SU-DHL-6 (cell line): ENCODE data around the gene THBS3.

Experiments
- H2AFZ ChIP-seq: fragments of 200-600 bp; sonication (generic); 2 replicates; pipeline ENCODE4 v1.6.1; 2014; ENCODE audit warnings: low read depth, mild to moderate bottlenecking, moderate library complexity, mixed read lengths, antibody characterized with exemption, low read length; ENCODE audit not compliant: severe bottlenecking
- H3F3A ChIP-seq: fragments of 200-600 bp; shearing (Covaris generic); 2 replicates; pipeline ENCODE4 v1.6.0; 2016; ENCODE audit warnings: antibody characterized with exemption, mild to moderate bottlenecking; ENCODE audit not compliant: insufficient read depth
- H3K27ac ChIP-seq: fragments of 200-600 bp; sonication (generic); 2 replicates; pipeline ENCODE4 v1.5.1; 2016; ENCODE audit warnings: low read depth, mild to moderate bottlenecking, low read length, moderate library complexity, mixed read lengths
- H3K27me3 ChIP-seq: fragments of 200-600 bp; sonication (generic), shearing (Covaris generic); 2 replicates; pipeline ENCODE4 v1.6.0; 2014; ENCODE audit warnings: mild to moderate bottlenecking, low read length
- H3K36me3 ChIP-seq: fragments of 200-600 bp; sonication (generic); 2 replicates; pipeline ENCODE4 v1.6.1; 2014; ENCODE audit warnings: mild to moderate bottlenecking, low read length, mixed read lengths
- H3K4me2 ChIP-seq: fragments of 300-600, 200-600 bp; shearing (Covaris generic), sonication (generic); 2 replicates; pipeline ENCODE4 v1.6.0; 2014; ENCODE audit warnings: low read length, low read depth, mild to moderate bottlenecking; ENCODE audit not compliant: poor library complexity, severe bottlenecking
- H3K4me3 ChIP-seq: fragments of 200-600 bp; sonication (generic); 2 replicates; pipeline ENCODE4 v1.5.1; 2014; ENCODE audit warnings: antibody characterized with exemption, low read length, mild to moderate bottlenecking, mixed read lengths; ENCODE audit not compliant: insufficient read depth, poor library complexity, severe bottlenecking
- H3K79me2 ChIP-seq: fragments of 200-600 bp; sonication (generic); 2 replicates; pipeline ENCODE4 v1.6.1; 2014; ENCODE audit warnings: mild to moderate bottlenecking, low read length, moderate library complexity; ENCODE audit not compliant: insufficient read depth
- H3K9ac ChIP-seq: fragments of 200-600 bp; sonication (generic); 2 replicates; pipeline ENCODE4 v1.7.0; 2014; ENCODE audit warnings: mild to moderate bottlenecking, low read length
- H3K9me2 ChIP-seq: fragments of 200-600 bp; sonication (generic); replicated peaks from 2 replicates; pipeline ENCODE4 v1.6.1; 2014; ENCODE audit warnings: low read length; ENCODE audit not compliant: insufficient read depth
- H3K9me3 ChIP-seq: fragments of 200-600 bp; sonication (generic); 2 replicates; pipeline ENCODE4 v1.6.1; 2014; ENCODE audit warnings: low read length, mixed read lengths; ENCODE audit not compliant: insufficient read depth
- H4K20me1 ChIP-seq: fragments of 200-600 bp; sonication (generic); 2 replicates; pipeline ENCODE4 v1.6.1; 2014; ENCODE audit warnings: low read depth, mild to moderate bottlenecking, antibody characterized with exemption, low read length, moderate library complexity, mixed read lengths
- EZH2phosphoT487 ChIP-seq: fragments of 200-600 bp; sonication (generic), shearing (Covaris generic); conservative IDR thresholded peaks from 2 replicates; pipeline ENCODE4 v1.6.1; 2018; ENCODE audit warnings: mild to moderate bottlenecking, antibody characterized with exemption, low read length, moderate library complexity, mixed read lengths
- TF ChIP-seq, protein P1 (sequence below): fragments of 200-600 bp; sonication (generic); IDR thresholded peaks from one replicate; pipeline ENCODE4 v1.5.1; 2017; ENCODE audit warnings: antibody characterized with exemption, mild to moderate bottlenecking, low read length, moderate library complexity; ENCODE audit not compliant: insufficient read depth, poor library complexity, severe bottlenecking

Gene THBS3

DNA sequence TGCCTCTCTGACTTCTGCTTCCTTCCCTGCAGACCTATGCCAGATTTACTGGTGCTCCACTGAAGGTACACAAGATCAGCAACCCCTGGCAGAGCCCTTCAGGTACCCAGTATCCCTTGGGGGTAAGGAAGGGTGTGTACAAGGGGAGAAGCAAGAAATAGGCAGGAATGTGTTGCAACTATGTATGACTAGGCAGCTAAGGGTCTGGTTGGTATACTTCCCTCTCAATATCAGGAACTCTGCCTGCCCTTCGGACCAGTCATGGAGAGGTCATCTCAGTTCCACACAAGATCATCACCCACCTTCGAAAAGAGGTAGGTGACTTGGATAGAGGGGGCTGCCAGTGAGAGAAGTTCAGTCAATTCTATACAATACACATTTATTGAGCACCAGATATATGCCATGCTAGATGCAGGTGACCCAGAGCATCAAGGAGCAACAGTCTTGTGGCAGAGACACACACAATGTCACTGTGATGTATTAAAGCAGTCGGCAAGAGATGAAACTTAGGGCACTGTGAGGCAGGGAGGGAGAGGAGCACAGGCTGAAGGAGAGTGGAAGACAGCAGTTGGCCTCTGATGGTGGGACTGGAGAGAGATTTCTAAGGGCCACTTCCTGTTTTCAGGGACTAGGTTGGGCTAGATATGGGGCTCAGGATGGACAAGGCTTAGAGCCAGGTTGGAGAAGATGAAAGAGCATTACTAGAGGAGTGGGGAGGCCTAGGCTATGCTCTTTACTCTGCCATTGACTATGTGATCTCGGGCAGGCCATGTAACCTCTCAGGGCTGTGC is 2.8 kb upstream of the THBS3 start:
- H3K4me2 ChIP-seq = peak overlapping the region; percentile 95
- no peaks in the 10 kb centered on the region for H4K20me1 ChIP-seq
- no peaks in the 10 kb centered on the region for H3K9me3 ChIP-seq
- no peak overlapping the region for H3K27ac ChIP-seq
- no peak overlapping the region for H2AFZ ChIP-seq
- no peaks in the 10 kb centered on the region for H3K36me3 ChIP-seq
- no peaks in the 10 kb centered on the region for H3K79me2 ChIP-seq
- peaks cover 14% of the 10 kb centered on the region for H3F3A ChIP-seq
- TF ChIP-seq, protein P1, sequence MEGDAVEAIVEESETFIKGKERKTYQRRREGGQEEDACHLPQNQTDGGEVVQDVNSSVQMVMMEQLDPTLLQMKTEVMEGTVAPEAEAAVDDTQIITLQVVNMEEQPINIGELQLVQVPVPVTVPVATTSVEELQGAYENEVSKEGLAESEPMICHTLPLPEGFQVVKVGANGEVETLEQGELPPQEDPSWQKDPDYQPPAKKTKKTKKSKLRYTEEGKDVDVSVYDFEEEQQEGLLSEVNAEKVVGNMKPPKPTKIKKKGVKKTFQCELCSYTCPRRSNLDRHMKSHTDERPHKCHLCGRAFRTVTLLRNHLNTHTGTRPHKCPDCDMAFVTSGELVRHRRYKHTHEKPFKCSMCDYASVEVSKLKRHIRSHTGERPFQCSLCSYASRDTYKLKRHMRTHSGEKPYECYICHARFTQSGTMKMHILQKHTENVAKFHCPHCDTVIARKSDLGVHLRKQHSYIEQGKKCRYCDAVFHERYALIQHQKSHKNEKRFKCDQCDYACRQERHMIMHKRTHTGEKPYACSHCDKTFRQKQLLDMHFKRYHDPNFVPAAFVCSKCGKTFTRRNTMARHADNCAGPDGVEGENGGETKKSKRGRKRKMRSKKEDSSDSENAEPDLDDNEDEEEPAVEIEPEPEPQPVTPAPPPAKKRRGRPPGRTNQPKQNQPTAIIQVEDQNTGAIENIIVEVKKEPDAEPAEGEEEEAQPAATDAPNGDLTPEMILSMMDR = no peak
- TF ChIP-seq EZH2phosphoT487 = no peak
- peak overlapping the region; percentile 72; the same call in 1 of the 2 replicates for H3K9ac ChIP-seq
- H3K27me3 ChIP-seq = no peaks in the 10 kb centered on the region
- no peaks in the 10 kb centered on the region for H3K9me2 ChIP-seq
- no peak overlapping the region for H3K4me3 ChIP-seq

DNA sequence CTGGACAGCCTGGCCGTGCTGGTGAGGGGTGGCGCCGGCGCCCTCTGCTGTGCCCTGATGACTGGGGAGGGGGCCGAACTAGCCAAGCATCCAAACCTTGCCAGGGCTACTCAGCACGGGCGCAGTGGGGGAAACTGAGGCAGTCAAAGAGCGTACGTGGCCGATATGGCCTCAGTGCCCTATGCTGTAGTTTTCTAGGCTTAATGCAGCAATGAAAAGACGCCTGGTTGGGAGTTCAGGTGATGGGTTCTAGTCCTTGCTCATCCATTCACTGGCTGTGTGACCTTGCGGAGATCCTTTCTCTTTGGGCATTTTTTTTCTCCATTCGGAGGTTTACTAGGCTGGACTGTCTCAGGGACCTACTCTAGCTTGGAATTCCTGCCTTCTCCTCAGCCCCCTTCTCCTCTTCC is 1.6 kb upstream of the THBS3 start:
- Histone ChIP-seq H3K9me3 (no peaks in the 10 kb centered on the region), H4K20me1 (no peaks in the 10 kb centered on the region), H3K36me3 (no peaks in the 10 kb centered on the region), H3K4me3 (peak overlapping the region; percentile 83), H2AFZ (peak overlapping the region; percentile 70), H3K79me2 (no peaks in the 10 kb centered on the region), H3K27ac (peak overlapping the region; percentile 3; the same call in 1 of the 2 replicates), H3K9ac (peak overlapping the region; percentile 72), H3F3A (peaks cover 14% of the 10 kb centered on the region), H3K9me2 (no peaks in the 10 kb centered on the region), H3K27me3 (no peaks in the 10 kb centered on the region), H3K4me2 (peak overlapping the region; percentile 95)
- TF ChIP-seq, protein P1 = no peak
- TF ChIP-seq EZH2phosphoT487 = no peak

DNA sequence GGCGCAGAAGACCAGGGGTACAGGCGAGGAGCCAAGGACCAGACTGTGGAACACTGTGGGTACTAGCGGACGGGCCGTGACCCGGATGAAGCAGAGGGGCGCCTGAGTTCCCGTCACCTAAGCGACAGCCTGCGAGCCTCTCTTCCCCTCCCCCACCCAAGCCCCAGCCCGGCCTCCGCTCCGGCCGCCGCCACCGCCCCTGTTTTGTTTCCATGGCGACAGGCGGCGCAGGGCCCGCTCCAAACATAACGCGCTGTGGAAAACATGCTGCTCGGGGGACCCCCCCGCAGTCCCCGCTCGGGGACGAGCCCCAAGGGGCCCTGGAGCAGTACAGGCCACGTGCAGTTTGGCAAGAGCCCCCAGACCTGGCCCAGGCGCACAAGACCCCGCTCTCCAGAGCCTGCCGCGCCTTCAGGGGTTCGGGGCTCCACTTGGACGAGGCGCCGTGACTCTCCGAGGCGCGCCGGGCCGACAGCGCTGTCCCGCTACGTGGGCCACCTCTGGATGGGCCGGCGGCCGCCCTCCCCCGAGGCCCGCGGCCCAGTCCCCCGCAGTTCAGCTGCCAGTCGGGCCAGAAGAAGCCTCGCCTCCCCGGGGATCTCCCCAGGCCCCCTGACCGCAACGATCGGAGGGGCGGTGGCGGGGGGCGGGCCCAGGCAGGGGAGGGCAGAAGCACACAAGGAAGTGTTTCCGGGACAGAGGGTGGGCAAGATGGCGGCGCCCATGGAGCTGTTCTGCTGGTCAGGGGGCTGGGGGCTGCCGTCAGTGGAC is 1.0 kb upstream of the THBS3 start, which contains the start of gene MTX1:
Gene MTX1 (plus strand): TSS at position 155 of the 771 bp plus-strand sequence. CDS start 110 bp downstream, at position 265.
- no peaks in the 10 kb centered on the region for H3K79me2 ChIP-seq
- peak within 1 kb of the TSS; percentile 70 for H2AFZ ChIP-seq
- H3F3A ChIP-seq = peaks cover 14% of the 10 kb centered on the region
- no peaks in the 10 kb centered on the region for H4K20me1 ChIP-seq
- H3K9ac ChIP-seq = peak within 1 kb of the TSS; percentile 72
- H3K27me3 ChIP-seq = no peaks in the 10 kb centered on the region
- H3K9me3 ChIP-seq = no peaks in the 10 kb centered on the region
- H3K27ac ChIP-seq = peak within 1 kb of the TSS; percentile 32
- no peak for TF ChIP-seq EZH2phosphoT487
- TF ChIP-seq, protein P1 = no peak
- peak within 1 kb of the TSS; percentile 95 for H3K4me2 ChIP-seq
- no peaks in the 10 kb centered on the region for H3K9me2 ChIP-seq
- peak within 1 kb of the TSS; percentile 83 for H3K4me3 ChIP-seq
- H3K36me3 ChIP-seq = no peaks in the 10 kb centered on the region
